DMS53 treated with DMSO at 0.1 percent for 48 hours (cell line): ENCODE results near the gene CC2D2A.

Source experiments
- DNase-seq: peaks from one replicate; lab custom pipeline; 2025; ENCODE audit not compliant: unreplicated experiment; lab: John Stamatoyannopoulos, UW

CC2D2A gene

GRCh38 chr4:15469402-15470127 is at the start of gene CC2D2A:
CC2D2A (plus strand) TSS chr4:15469882; CDS start chr4:15475933, 6,051 bp downstream.
- DNase-seq, result no peak

- DNase-seq, result no peak
These were observed 49.0 kb upstream of the CC2D2A start for GRCh38 chr4:15420642-15421041.

- no peak for DNase-seq
These were observed 46.4 kb upstream of the CC2D2A start for GRCh38 chr4:15423285-15423711.

- no peak for DNase-seq
These were observed 44.2 kb upstream of the CC2D2A start for GRCh38 chr4:15425520-15425919.

GRCh38 chr4:15427161-15427560 is 42.5 kb upstream of the CC2D2A start:
- DNase-seq, result no peak

DNA sequence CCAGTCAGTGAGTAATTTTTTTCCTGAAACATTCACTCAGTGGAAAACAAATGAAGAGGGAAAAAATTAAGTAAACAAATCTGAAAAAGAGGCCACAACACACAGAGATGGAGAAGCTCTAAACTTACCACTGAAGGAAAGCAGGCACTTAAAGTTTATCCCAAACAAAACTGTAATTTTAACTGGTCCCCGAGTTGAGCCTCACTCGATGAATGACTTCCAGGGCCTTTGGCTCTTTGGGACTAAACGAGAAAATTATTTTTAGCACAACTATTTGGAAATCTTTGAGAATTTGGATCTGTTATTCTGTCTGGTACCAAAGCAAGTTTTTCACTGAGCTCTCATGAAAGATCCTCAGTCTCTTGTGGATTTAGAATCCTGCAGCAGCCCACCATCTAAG is 42.0 kb upstream of the CC2D2A start, which contains the start of gene C1QTNF7:
Gene C1QTNF7 (plus strand): TSS at position 333 of the 400 bp plus-strand sequence. CDS start 7,711 bp downstream, outside the sequence.
- DNase-seq, result no peak

- DNase-seq, result no peak
These were observed 41.1 kb upstream of the CC2D2A start for GRCh38 chr4:15428611-15429010.

GRCh38 chr4:15434091-15434490 is 35.6 kb upstream of the CC2D2A start:
- no peak for DNase-seq

DNA sequence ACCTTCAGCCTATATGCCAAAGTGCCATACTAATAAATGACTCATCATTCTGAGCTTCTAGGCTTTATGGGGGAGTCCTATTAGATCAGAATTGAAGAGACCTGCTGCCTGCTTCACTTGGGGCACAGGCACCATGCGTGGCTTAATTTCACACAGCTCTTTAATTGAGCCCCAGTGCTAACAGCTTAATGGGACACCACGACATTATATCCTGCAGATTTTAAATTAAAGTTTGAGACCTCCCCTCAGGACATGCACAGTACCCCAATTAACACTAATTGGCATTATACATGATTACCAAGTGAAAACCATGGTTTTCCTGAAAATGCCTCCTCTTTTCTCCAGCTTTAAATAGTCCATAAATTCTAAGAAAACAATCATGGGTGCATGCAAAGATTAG is 35.0 kb upstream of the CC2D2A start:
- DNase-seq, result no peak

DNA sequence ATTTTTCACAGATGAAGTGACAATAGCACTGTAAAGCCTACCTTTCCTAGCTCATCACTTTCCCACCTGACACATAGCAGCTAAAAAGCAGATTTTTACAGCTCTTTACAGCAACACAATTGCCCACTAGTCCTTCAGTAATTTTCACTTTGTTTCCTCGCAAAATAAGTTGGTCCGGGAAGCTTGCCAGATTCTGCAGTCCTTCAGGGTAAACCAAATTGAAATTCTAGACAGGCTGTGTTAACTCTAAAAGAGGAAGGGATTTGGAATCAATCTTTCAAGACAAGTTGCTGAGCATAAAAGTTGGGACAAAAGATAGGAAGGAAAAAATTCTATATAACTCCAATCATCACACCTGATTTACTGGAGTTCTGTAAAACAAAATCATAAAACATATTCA is 33.2 kb upstream of the CC2D2A start:
- DNase-seq, result no peak

GRCh38 chr4:15438939-15439524 is 30.6 kb upstream of the CC2D2A start:
- peak; percentile 20 for DNase-seq

GRCh38 chr4:15443371-15444160 is 26.1 kb upstream of the CC2D2A start:
- no peak for DNase-seq

GRCh38 chr4:15444276-15444675 is 25.4 kb upstream of the CC2D2A start:
- DNase-seq, result no peak

DNA sequence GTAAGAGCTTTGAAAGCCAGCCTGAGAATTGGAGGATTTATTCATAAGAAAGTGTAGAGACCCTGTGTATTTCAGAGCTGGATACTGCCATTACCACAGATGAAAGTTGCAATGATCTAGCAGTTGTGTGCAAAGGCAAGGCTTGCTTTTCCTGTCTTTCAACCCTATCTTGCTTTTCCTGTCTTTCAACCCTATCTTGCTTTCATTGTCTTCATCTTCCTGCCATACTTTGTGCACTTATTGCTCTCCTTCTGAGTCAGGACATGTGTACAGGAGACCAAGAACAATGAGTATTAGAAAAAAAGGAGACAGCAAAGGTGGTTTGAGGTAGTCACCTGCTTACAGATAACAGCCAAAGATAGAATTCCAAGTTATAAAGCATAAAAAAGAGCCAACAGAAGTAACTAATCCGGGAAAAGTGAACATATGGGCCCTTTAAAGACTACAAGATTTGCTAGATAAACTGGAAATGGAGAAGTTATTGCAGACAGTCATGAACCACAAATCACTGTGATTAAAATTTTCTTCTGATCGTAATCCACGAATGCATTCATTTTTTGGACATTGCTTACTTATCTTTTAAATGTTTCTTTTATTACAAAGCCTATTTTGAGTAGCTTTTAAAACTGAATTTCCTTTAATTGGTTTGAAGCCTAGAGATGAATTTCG is 24.7 kb upstream of the CC2D2A start:
- DNase-seq, result no peak

DNA sequence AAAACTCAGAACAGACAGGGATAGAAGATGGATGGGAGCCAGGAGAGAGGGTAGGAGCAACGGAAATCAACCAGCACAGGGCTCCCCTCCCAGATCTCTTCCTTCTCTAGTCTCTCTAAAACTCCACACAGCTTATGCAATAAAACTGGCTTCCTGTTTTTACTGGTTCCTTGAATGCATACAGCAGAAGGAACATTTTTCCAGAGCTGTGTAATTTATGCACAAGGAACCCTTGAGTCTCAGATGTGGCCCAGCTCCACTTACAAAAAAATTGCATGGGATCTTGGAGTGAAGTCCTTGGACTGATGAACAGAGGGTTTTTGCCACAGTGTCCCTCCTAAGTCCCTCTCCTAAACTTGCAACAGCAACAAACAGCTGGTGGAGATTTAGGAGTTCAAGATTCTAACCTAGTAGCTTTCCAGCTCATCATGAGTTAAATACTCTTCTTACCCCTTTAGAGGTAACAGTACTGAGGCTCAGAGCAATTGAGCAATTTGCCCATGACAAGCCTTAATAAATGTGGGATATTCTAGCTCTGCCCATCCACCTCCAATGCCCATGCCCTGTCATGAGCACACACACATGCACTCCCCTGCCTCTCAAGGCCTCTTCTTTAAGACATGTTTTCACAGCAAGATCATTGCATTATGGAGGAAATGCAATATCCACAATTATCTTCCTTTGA is 18.4 kb upstream of the CC2D2A start:
- no peak for DNase-seq

GRCh38 chr4:15451866-15452765 is 17.6 kb upstream of the CC2D2A start:
- no peak for DNase-seq

DNA sequence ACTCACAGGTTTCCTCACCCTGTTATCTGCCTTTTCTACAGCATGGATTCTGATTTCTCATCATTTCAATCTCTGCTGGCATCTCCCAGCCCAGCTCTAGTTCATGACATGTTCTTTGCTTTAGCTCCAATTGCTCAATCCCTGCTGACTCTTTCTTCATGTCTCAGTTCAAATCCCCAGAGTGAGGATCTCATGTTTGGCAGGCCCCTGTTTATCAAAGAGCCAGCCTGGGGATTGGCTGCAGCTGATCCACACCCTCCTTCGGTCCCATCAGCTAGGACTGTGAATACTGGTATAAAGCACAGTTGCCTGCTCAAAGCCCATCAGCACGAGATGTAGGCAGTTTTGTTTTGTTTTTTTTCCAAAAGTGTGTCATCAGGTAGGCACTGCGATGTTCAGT is 14.4 kb upstream of the CC2D2A start:
- DNase-seq, result no peak

DNA sequence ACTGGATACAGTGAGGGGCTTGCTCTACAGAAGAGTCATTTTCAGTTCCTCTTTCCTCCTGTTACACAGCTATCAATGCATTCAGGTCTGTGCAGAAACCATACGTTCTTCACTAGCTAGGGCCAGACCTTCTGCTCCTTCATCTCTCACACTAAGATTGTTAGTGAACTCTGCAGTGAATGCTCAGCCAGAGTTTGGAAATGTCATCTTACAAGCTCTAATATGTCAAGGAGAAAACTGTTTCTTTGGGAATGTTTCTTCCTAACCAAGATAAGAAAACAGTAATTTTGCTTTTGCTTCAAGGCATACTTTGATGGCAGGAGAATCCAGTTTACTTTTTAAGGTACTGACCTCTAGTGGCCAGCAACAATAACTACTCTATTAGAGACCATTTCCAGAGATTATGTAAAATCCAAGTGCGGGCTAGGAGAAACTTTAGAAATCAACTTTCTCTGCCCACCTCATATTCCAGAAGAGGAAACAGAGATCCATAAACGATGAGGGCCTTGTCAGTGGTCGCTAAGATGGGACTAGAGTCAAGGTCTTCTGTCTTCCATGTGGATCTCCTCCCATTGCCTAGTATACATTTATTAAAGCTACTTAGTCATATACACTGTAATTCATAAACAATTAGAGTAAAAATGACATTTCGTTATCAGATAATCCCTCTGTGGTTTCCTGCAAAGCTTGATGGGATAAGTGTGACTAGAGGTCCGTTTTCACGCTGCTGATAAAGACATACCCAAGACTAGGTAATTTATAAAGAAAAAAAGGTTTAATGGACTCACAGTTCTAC is 12.1 kb upstream of the CC2D2A start:
- DNase-seq, result peak; percentile 64

DNA sequence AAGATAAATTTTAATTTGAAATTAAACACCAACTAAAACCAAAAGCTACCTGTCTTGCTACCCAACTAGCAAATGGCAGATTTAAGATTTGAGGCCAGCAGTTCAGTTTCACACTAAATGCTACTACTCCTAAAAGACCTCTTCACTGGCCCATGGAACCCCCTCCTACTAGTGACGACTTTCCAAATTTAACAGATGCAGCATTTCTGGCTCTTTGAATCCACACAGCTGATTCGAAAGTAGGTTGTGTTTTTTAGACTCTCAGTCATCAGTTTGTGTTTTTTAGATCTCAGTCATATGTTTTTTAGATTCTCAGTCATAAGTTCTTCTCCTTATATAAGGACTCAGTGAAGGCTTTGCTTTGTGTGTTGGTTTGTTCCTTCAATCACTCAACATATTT is 11.1 kb upstream of the CC2D2A start:
- DNase-seq, result no peak
